Inflammatory macrophage treated with lipopolysaccharide for 4 hours (primary cell): ENCODE measurements around the gene PIGT.
"Not testable (repeated sequence)": the region's sequence is repeated elsewhere in the genome, so short reads cannot be mapped to it uniquely, and the experiment has no call there.

Source experiments
- DNase-seq: peaks from one replicate; pipeline ENCODE4 v3.0.0-alpha.2; 2020

Gene PIGT

DNA sequence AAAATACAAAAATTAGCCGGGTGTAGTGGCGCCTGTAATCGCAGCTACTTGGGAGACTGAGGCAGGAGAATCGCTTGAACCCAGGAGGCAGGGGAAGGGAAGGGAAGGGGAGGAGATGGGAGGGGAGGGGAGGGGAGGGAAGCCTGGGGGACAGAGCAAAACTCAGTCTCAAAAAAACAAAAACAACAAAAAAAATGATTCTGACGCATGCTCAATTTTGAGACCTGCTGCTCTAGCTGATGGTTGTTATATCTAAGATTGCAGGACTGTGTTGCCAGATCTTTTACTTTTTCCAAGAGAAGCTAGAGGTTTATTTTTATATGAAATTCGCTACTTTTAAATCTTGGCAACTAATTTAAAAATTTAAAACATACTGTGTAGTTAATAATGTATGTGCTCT, 51.2 kb downstream of the PIGT start:
- no peak for DNase-seq

DNA sequence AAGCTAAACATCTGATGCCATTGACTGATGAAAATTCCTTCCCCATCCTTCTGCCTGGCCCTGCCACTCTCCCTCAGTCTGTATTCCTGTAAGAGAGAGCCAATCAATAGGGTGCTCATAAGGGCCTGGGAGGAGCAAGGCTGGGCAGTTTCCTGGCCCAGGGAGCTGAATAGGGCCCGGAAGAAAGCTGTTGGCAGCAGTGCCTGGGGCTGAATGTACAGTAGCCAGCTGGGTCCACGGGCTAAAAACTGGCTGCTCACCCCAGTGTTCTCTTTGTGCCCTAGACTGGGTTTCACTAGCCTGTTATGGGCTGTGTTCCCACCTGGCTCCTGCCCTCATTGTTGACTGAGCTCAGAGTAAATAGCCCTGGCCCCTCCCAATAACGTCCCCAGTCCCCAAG, 51.9 kb downstream of the PIGT start:
- no peak for DNase-seq

DNA sequence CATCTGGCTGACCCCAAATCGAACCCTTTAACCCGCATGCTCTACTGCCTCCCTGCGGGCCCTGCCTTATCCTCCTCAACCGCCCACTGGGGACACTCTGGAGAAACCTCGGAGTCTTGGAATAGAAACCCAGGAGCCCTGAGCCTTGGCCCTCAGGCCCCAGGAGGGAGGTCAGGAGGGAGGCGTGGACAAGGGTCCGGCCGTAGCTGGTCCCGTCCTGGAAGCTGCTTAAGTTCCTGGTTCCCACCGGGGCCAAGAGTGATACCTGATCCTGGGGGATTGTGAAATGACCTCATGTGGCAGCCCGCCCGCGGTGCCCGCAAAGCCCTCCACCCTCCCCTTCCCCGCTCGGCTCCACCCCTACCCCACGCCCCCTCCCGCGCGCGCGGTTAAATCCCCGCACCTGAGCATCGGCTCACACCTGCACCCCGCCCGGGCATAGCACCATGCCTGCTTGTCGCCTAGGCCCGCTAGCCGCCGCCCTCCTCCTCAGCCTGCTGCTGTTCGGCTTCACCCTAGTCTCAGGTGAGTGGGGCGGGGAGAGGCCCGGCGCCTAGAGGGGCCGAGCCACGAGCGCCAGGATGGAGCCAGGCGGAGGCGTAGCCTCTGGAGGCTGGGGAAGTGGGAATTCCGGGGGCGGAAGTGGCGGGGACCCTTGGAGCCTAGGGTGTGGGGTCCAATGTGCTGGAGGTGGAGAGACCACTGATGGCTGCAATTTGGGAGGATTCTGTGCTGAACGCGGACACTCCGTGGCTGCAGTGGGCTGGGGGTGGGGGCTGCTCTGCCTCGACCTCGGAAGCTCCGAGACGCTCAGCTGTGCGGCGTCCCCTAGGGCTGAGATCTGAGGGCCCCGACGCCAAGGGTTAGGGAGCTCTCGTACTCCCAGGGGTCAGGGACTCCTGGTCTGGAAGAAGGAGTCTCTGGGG, 53.7 kb downstream of the PIGT start, which contains the start of gene WFDC2:
WFDC2 (plus strand) TSS at position 418 of the 926 bp plus-strand sequence; CDS start at position 447, 29 bp downstream.
- DNase-seq: no peak

DNA sequence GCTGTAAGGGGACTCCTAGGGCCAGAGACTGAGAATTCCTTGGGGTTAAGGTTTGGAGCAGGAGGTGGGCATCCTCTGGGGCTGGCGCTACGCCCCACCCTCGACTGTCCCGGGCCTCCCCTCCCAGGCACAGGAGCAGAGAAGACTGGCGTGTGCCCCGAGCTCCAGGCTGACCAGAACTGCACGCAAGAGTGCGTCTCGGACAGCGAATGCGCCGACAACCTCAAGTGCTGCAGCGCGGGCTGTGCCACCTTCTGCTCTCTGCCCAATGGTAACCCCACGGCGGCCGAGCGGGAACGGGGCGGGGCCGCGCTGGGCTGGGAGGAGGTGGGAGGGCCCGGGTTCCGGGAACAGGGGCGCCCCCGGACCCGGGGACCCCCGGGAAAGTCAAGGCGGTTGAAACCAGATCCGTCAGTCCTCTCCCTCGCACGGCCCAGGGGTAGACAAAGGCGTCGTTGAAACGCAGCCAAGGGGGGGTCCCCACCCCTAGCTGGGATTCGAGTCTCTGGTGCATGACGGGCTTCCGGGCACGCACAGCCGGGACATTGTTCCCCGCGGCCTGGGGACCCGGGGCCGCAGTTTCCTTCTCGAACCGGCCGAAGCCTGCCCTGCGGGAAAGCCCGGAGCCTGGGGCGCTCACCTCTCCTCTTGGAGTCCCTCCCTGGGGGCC, 54.5 kb downstream of the PIGT start:
- DNase-seq: no peak

DNA sequence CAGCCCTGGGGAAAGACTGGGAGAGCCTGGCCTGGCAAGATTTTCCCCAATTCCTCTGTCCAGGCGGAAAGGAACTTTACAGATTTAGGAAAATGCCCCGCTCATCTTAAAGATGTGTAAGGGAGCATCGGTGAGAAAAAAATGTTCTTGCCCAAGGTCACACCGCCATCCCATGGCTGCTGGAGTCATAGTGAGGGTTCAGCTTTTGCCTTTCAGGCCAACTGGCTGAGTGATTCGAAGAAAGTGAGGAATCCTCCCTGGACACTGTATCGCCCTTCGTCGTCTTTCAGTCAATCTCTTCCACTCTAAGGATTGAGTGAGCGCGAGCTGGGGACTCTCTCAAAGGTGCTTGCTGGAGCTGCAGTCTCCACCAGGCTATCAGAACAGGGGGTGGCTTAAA, 55.0 kb downstream of the PIGT start:
- no peak for DNase-seq

GRCh38 chr20:45472286-45472685, 56.3 kb downstream of the PIGT start:
- DNase-seq: not testable (repeated sequence)
